Adrenal gland (tissue), 5 donors: ENCODE results near the gene CHCHD4.

Experiments used
- CTCF ChIP-seq, 6 experiments: fragments of 450-650 bp in 4 of 6; fragments of 200-600 bp in 2 of 6; sonication (generic) in 1 of 6; IDR thresholded peaks; 1 replicate in 5 of 6; 2 replicates in 1 of 6; pipeline versions ENCODE4 v1.5.1 to v1.8.0; 2016 to 2021; ENCODE audit warnings: antibody characterized with exemption in 6 of 6, mild to moderate bottlenecking in 2 of 6, moderate library complexity in 1 of 6
- POLR2A ChIP-seq, 2 donors: fragments of 450-650 bp; IDR thresholded peaks; one replicate each; pipeline ENCODE4 v1.6.1; 2017; ENCODE audit warnings: antibody characterized with exemption in 2 of 2, mild to moderate bottlenecking in 2 of 2, moderate library complexity in 1 of 2
- donor health status: DM: no; HTN: no; CAD: no.

GRCh38 chr3:14132120-14132519 lies 7.5 kb upstream of the CHCHD4 start:
- TF ChIP-seq POLR2A (IDR thresholded peaks at IDR 0.05) (no peak), CTCF (IDR thresholded peaks at IDR 0.05) (no peak)
